CD4-positive, alpha-beta memory T cell (primary cell): ENCODE measurements around the gene GRID1. TPM values are rescaled to one million over a fixed set of nuclear protein-coding genes. Genes with fewer than 3 reads are reported as not detected.

Experiments
- CTCF ChIA-PET: fragments of 350-600 bp; sonication (Branson Sonifier 250); formaldehyde crosslinking; loops from one replicate; lab custom pipeline; 2021; ENCODE audit warnings: inconsistent platforms; ENCODE audit not compliant: partially characterized antibody; lab: Charles Lee
- POLR2A ChIA-PET: fragments of 350-600 bp; sonication (Branson Sonifier 250); formaldehyde crosslinking; loops from one replicate; lab custom pipeline; 2021; ENCODE audit not compliant: partially characterized antibody; lab: Charles Lee
- DNase-seq, 5 donors: peaks; one replicate each; pipeline versions ENCODE4 v3.0.0 to v3.0.0-alpha.2; 2020 to 2022; ENCODE audit warnings: mixed read lengths in 1 of 5
- H3K27ac ChIP-seq: one replicate; pipeline ENCODE4 v1.7.0; 2013; ENCODE audit warnings: low read depth, low read length
- H3K27me3 ChIP-seq: 2 replicates; pipeline ENCODE4 v1.7.0; 2013; ENCODE audit warnings: mild to moderate bottlenecking, low read length, moderate library complexity; ENCODE audit not compliant: insufficient read depth
- H3K36me3 ChIP-seq: 2 replicates; pipeline ENCODE4 v1.7.0; 2013; ENCODE audit warnings: mild to moderate bottlenecking, low read length, moderate library complexity; ENCODE audit not compliant: insufficient read depth
- H3K4me1 ChIP-seq: 2 replicates; pipeline ENCODE4 v1.7.0; 2013; ENCODE audit warnings: mild to moderate bottlenecking, low read length, moderate library complexity; ENCODE audit not compliant: insufficient read depth
- H3K4me3 ChIP-seq, 2 donors: one replicate each; pipeline ENCODE4 v1.7.0; 2013; ENCODE audit warnings: low read length in 2 of 2, mild to moderate bottlenecking in 1 of 2
- H3K9me3 ChIP-seq, 2 donors: one replicate each; pipeline ENCODE4 v1.7.0; 2013; ENCODE audit warnings: low read length in 2 of 2, control low read depth in 1 of 2; ENCODE audit not compliant: control insufficient read depth in 1 of 2
- H3K27ac Mint-ChIP-seq, 7 donors: one replicate each; pipeline ENCODE4 v1.8.0; 2020 to 2021; ENCODE audit warnings: mixed read lengths in 7 of 7, mild to moderate bottlenecking in 6 of 7, inconsistent platforms in 3 of 7, moderate library complexity in 3 of 7
- H3K27me3 Mint-ChIP-seq, 2 donors: one replicate each; pipeline ENCODE4 v1.8.0; 2020 to 2021; ENCODE audit warnings: mixed read lengths in 2 of 2
- H3K36me3 Mint-ChIP-seq, 2 donors: one replicate each; pipeline ENCODE4 v1.8.0; 2020 to 2021; ENCODE audit warnings: mixed read lengths in 2 of 2, inconsistent platforms in 1 of 2, mild to moderate bottlenecking in 1 of 2
- H3K4me1 Mint-ChIP-seq, 4 donors: one replicate each; pipeline ENCODE4 v1.8.0; 2020 to 2021; ENCODE audit warnings: mixed read lengths in 4 of 4, mild to moderate bottlenecking in 1 of 4
- H3K4me3 Mint-ChIP-seq, 8 donors: one replicate each; pipeline ENCODE4 v1.8.0; 2020 to 2021; ENCODE audit warnings: mixed read lengths in 8 of 8, mild to moderate bottlenecking in 7 of 8, moderate library complexity in 6 of 8, inconsistent platforms in 3 of 8
- H3K9me3 Mint-ChIP-seq, 8 donors: one replicate each; pipeline ENCODE4 v1.8.0; 2020 to 2021; ENCODE audit warnings: mixed read lengths in 8 of 8, mild to moderate bottlenecking in 5 of 8, inconsistent platforms in 3 of 8, moderate library complexity in 1 of 8
- intact Hi-C: fragments of 100-400 bp; cut with micrococcal nuclease; formaldehyde crosslinking; loops from one replicate; pipeline ENCODE4 v1.15.1; 2023
- polyA plus RNA-seq, 2 donors: library from polyadenylated mRNA; unstranded; fragments of 300-500 nt; fragmentation: Illumina TruSeq; gene quantifications; one replicate each; pipeline ENCODE4 v1.2.3, GENCODE V29; 2021
- total RNA-seq, 2 experiments: library from RNA; stranded (reverse); gene quantifications; one replicate each; pipeline ENCODE4 v1.2.3, GENCODE V29; 2021

The GRID1 gene
- total and polyA plus RNA-seq, 4 experiments from 2014 or later = not detected

- Mint-ChIP-seq H3K36me3 (no peaks in the 10 kb centered on the region), H3K4me1 (no peaks in the 10 kb centered on the region), H3K27ac (no peak overlapping the region), H3K9me3 (no peaks in the 10 kb centered on the region), H3K4me3 (no peak overlapping the region), H3K27me3 (peaks cover 21 to 31% of the 10 kb centered on the region in 2 donors)
- no peak for DNase-seq
- Histone ChIP-seq H3K36me3 (no peaks in the 10 kb centered on the region), H3K27me3 (no peaks in the 10 kb centered on the region), H3K9me3 (no peaks in the 10 kb centered on the region), H3K4me3 (no peak overlapping the region), H3K4me1 (no peaks in the 10 kb centered on the region), H3K27ac (no peak overlapping the region)
- intact Hi-C loops = no loop called here
- POLR2A ChIA-PET = no interaction called here
- CTCF ChIA-PET = no interaction called here
Observed at GRCh38 chr10:86087716-86088115, 278.9 kb downstream of the GRID1 start.

GRCh38 chr10:86086418-86086817 is 280.2 kb downstream of the GRID1 start:
- no peak for DNase-seq
- no peak overlapping the region for H3K4me3 ChIP-seq
- no peak overlapping the region for H3K4me3 Mint-ChIP-seq
- POLR2A ChIA-PET = no interaction called here
- H3K27ac ChIP-seq = no peak overlapping the region
- H3K36me3 ChIP-seq = no peaks in the 10 kb centered on the region
- H3K9me3 ChIP-seq = no peaks in the 10 kb centered on the region
- no peaks in the 10 kb centered on the region for H3K4me1 Mint-ChIP-seq
- H3K4me1 ChIP-seq = no peaks in the 10 kb centered on the region
- CTCF ChIA-PET = no interaction called here
- no peaks in the 10 kb centered on the region for H3K36me3 Mint-ChIP-seq
- H3K27me3 Mint-ChIP-seq = peaks cover 24 to 31% of the 10 kb centered on the region in 2 donors
- intact Hi-C loops = no loop called here
- no peaks in the 10 kb centered on the region for H3K9me3 Mint-ChIP-seq
- H3K27ac Mint-ChIP-seq = no peak overlapping the region
- H3K27me3 ChIP-seq = no peaks in the 10 kb centered on the region

- POLR2A ChIA-PET = no interaction called here
- peaks cover 24 to 29% of the 10 kb centered on the region in 2 donors for H3K27me3 Mint-ChIP-seq
- H3K36me3 ChIP-seq = no peaks in the 10 kb centered on the region
Observed at GRCh38 chr10:86085686-86086085, 280.9 kb downstream of the GRID1 start.

GRCh38 chr10:86085136-86085535 is 281.5 kb downstream of the GRID1 start:
- no peak for DNase-seq
- H3K4me3 ChIP-seq = no peak overlapping the region
- H3K4me1 Mint-ChIP-seq = no peaks in the 10 kb centered on the region
- H3K9me3 Mint-ChIP-seq = no peaks in the 10 kb centered on the region
- no peaks in the 10 kb centered on the region for H3K9me3 ChIP-seq
- H3K4me3 Mint-ChIP-seq = no peak overlapping the region
- no peaks in the 10 kb centered on the region for H3K4me1 ChIP-seq
- peaks cover 22 to 26% of the 10 kb centered on the region in 2 donors for H3K27me3 Mint-ChIP-seq
- no peak overlapping the region for H3K27ac Mint-ChIP-seq
- H3K27ac ChIP-seq = no peak overlapping the region
- CTCF ChIA-PET = no interaction called here
- no peaks in the 10 kb centered on the region for H3K36me3 ChIP-seq
- intact Hi-C loops = no loop called here
- no peaks in the 10 kb centered on the region for H3K36me3 Mint-ChIP-seq
- no peaks in the 10 kb centered on the region for H3K27me3 ChIP-seq
- POLR2A ChIA-PET = no interaction called here

More at GRCh38 chr10:86085686-86086085, 280.9 kb downstream of the GRID1 start:
- intact Hi-C loops = no loop called here
- CTCF ChIA-PET = no interaction called here
- DNase-seq = no peak
- Histone ChIP-seq H3K4me1 (no peaks in the 10 kb centered on the region), H3K9me3 (no peaks in the 10 kb centered on the region), H3K27ac (no peak overlapping the region), H3K27me3 (no peaks in the 10 kb centered on the region), H3K4me3 (no peak overlapping the region)
- H3K36me3 Mint-ChIP-seq = no peaks in the 10 kb centered on the region
- H3K4me1 Mint-ChIP-seq = no peaks in the 10 kb centered on the region
- no peak overlapping the region for H3K27ac Mint-ChIP-seq
- H3K4me3 Mint-ChIP-seq = no peak overlapping the region
- H3K9me3 Mint-ChIP-seq = no peaks in the 10 kb centered on the region

- intact Hi-C loops = no loop called here
- Histone ChIP-seq H3K27ac (no peak overlapping the region), H3K4me1 (no peaks in the 10 kb centered on the region), H3K9me3 (no peaks in the 10 kb centered on the region), H3K36me3 (no peaks in the 10 kb centered on the region), H3K4me3 (no peak overlapping the region), H3K27me3 (no peaks in the 10 kb centered on the region)
- ChIA-PET CTCF (no interaction called here), POLR2A (no interaction called here)
- Mint-ChIP-seq H3K4me3 (no peak overlapping the region), H3K27ac (no peak overlapping the region), H3K27me3 (peaks cover 22 to 27% of the 10 kb centered on the region in 2 donors), H3K36me3 (no peaks in the 10 kb centered on the region), H3K4me1 (no peaks in the 10 kb centered on the region), H3K9me3 (no peaks in the 10 kb centered on the region)
- no peak for DNase-seq
Observed at GRCh38 chr10:86084585-86084984, 282.0 kb downstream of the GRID1 start.

GRCh38 chr10:86083664-86084175 is 282.9 kb downstream of the GRID1 start:
- intact Hi-C loops = no loop called here
- Histone ChIP-seq H3K36me3 (no peaks in the 10 kb centered on the region), H3K9me3 (no peaks in the 10 kb centered on the region), H3K4me3 (no peak overlapping the region), H3K27me3 (no peaks in the 10 kb centered on the region), H3K27ac (no peak overlapping the region), H3K4me1 (no peaks in the 10 kb centered on the region)
- H3K4me3 Mint-ChIP-seq = no peak overlapping the region
- H3K36me3 Mint-ChIP-seq = no peaks in the 10 kb centered on the region
- H3K27me3 Mint-ChIP-seq = peaks cover 22 to 23% of the 10 kb centered on the region in 2 donors
- CTCF ChIA-PET = no interaction called here
- no peak for DNase-seq
- POLR2A ChIA-PET = no interaction called here
- H3K4me1 Mint-ChIP-seq = no peaks in the 10 kb centered on the region
- H3K27ac Mint-ChIP-seq = no peak overlapping the region
- no peaks in the 10 kb centered on the region for H3K9me3 Mint-ChIP-seq

GRCh38 chr10:86083206-86083605 is 283.4 kb downstream of the GRID1 start:
- H3K4me1 ChIP-seq = no peaks in the 10 kb centered on the region
- H3K9me3 Mint-ChIP-seq = no peaks in the 10 kb centered on the region
- POLR2A ChIA-PET = no interaction called here
- no peak overlapping the region for H3K27ac Mint-ChIP-seq
- no peak overlapping the region for H3K4me3 ChIP-seq
- intact Hi-C loops = no loop called here
- peaks cover 24 to 26% of the 10 kb centered on the region in 2 donors for H3K27me3 Mint-ChIP-seq
- no peaks in the 10 kb centered on the region for H3K36me3 Mint-ChIP-seq
- no peak overlapping the region for H3K27ac ChIP-seq
- DNase-seq = no peak
- H3K4me1 Mint-ChIP-seq = no peaks in the 10 kb centered on the region
- no peaks in the 10 kb centered on the region for H3K27me3 ChIP-seq
- no peak overlapping the region for H3K4me3 Mint-ChIP-seq
- CTCF ChIA-PET = no interaction called here
- no peaks in the 10 kb centered on the region for H3K36me3 ChIP-seq
- H3K9me3 ChIP-seq = no peaks in the 10 kb centered on the region

- Histone ChIP-seq H3K9me3 (no peaks in the 10 kb centered on the region), H3K4me3 (no peak overlapping the region), H3K4me1 (no peaks in the 10 kb centered on the region), H3K36me3 (no peaks in the 10 kb centered on the region), H3K27ac (no peak overlapping the region), H3K27me3 (no peaks in the 10 kb centered on the region)
- DNase-seq = no peak
- intact Hi-C loops = no loop called here
- Mint-ChIP-seq H3K27ac (no peak overlapping the region), H3K36me3 (no peaks in the 10 kb centered on the region), H3K4me1 (no peaks in the 10 kb centered on the region), H3K9me3 (no peaks in the 10 kb centered on the region), H3K4me3 (no peak overlapping the region), H3K27me3 (peaks cover 19 to 23% of the 10 kb centered on the region in 2 donors)
- POLR2A ChIA-PET = no interaction called here
- CTCF ChIA-PET = no interaction called here
Observed at GRCh38 chr10:86082556-86082955, 284.0 kb downstream of the GRID1 start.
